Measurements from ENCODE around the gene MC1R. TPM values are rescaled to one million over a fixed set of nuclear protein-coding genes. Genes with fewer than 3 reads are reported as not detected.
"Not testable (repeated sequence)": the region's sequence is repeated elsewhere in the genome, so short reads cannot be mapped to it uniquely, and the experiment has no call there.

The MC1R gene
- total and polyA plus RNA-seq, 2 experiments from 2014 or later, result 0.74 to 4.3 TPM

GRCh38 chr16:89965447-89966225 is 47.0 kb downstream of the MC1R start:
- Histone ChIP-seq H3K4me3 (no peak overlapping the region), H3K4me1 (ENCODE audit: insufficient read depth) (no peaks in the 10 kb centered on the region)
- no peak for ATAC-seq

GRCh38 chr16:89966756-89967155 is 48.1 kb downstream of the MC1R start:
- peaks cover 20% of the 10 kb centered on the region for H3K27me3 Mint-ChIP-seq (ENCODE audit: insufficient read depth, low read depth, poor library complexity)
- H3K4me2 ChIP-seq, result no peak overlapping the region
- H3K27ac Mint-ChIP-seq, result no peak overlapping the region

More at GRCh38 chr16:89965447-89966225, 47.0 kb downstream of the MC1R start:
- TF ChIP-seq STAT1 (IDR thresholded peaks at IDR 0.05; ENCODE audit: unreplicated experiment) (no peak), CREB1 (CRISPR knock-in tag; IDR thresholded peaks at IDR 0.05; ENCODE audit: low read depth) (no peak), EZH2 (IDR thresholded peaks at IDR 0.05; ENCODE audit: low read depth, unreplicated experiment) (no peak), NANOG (IDR thresholded peaks at IDR 0.05; ENCODE audit: borderline replicate concordance) (no peak), ZNF331 (CRISPR knock-in tag; IDR thresholded peaks at IDR 0.05; ENCODE audit: low read depth) (no peak), POLR2AphosphoS5 (IDR thresholded peaks at IDR 0.05; ENCODE audit: low read depth) (no peak)
- Mint-ChIP-seq H3K27me3 (ENCODE audit: insufficient read depth, low read depth, poor library complexity) (peaks cover 12% of the 10 kb centered on the region), H3K4me1 (no peaks in the 10 kb centered on the region; the same call in 2 of the 3 replicates), H3K9me3 (peaks cover 16% of the 10 kb centered on the region; the same call in 2 of the 3 replicates), H3K27ac (no peak overlapping the region; the same call in 1 of the 2 replicates), H3K36me3 (ENCODE audit: low read depth) (peaks cover 20% of the 10 kb centered on the region), H3K4me3 (no peak overlapping the region)
- Histone ChIP-seq H3K9me2 (ENCODE audit: insufficient read depth) (no peaks in the 10 kb centered on the region), H4K20me1 (replicated peaks; ENCODE audit: insufficient read depth) (peaks cover 3% of the 10 kb centered on the region; the same call in 1 of the 2 replicates), H3F3A (replicated peaks; ENCODE audit: low read depth) (peaks cover 3% of the 10 kb centered on the region; the same call in 1 of the 2 replicates), H3K79me2 (replicated peaks; ENCODE audit: insufficient read depth) (peaks cover 6% of the 10 kb centered on the region), H3K27me3 (ENCODE audit: insufficient read depth) (no peaks in the 10 kb centered on the region), H3K36me3 (ENCODE audit: insufficient read depth) (no peaks in the 10 kb centered on the region), H3K27ac (ENCODE audit: low read depth) (no peak overlapping the region), H2AFZ (no peak overlapping the region), H3K4me2 (no peak overlapping the region)
- DNase-seq (ENCODE audit: low spot score), result no peak

DNA sequence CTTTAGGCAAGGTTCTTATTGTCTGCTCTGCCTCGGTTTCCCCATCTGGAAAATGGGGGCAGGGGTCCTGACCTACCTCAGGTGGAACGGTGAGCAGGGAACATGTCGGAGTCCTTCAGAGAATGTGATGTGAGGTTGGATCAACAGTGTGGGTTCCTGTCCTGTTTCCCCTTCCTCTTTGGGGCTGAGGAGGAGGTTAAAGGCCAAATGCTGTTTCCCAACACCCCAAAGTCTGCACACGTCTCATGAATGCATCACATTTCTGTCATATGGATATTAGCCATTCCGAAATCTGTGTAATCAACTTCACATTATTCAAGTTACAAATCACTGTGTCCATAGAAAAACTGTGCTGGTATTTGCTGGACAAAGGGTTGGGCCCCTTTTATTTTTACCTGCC is 48.8 kb downstream of the MC1R start:
- not testable (repeated sequence) for H3F3A ChIP-seq (replicated peaks; ENCODE audit: low read depth); H3K9me2 ChIP-seq (ENCODE audit: insufficient read depth); H3K4me2 ChIP-seq; H3K4me3 ChIP-seq; H3K4me1 ChIP-seq (ENCODE audit: insufficient read depth); H3K4me3 Mint-ChIP-seq; H3K27ac ChIP-seq (ENCODE audit: low read depth); H2AFZ ChIP-seq; H4K20me1 ChIP-seq (replicated peaks; ENCODE audit: insufficient read depth); H3K36me3 ChIP-seq (ENCODE audit: insufficient read depth); ATAC-seq; H3K4me1 Mint-ChIP-seq; DNase-seq (ENCODE audit: low spot score); H3K27me3 ChIP-seq (ENCODE audit: insufficient read depth); H3K27ac Mint-ChIP-seq
- Mint-ChIP-seq H3K27me3 (ENCODE audit: insufficient read depth, low read depth, poor library complexity) (peaks cover 24% of the 10 kb centered on the region), H3K9me3 (peaks cover 33% of the 10 kb centered on the region), H3K36me3 (ENCODE audit: low read depth) (peaks cover 36% of the 10 kb centered on the region)
- peaks cover 17% of the 10 kb centered on the region for H3K79me2 ChIP-seq (replicated peaks; ENCODE audit: insufficient read depth)

More at GRCh38 chr16:89966756-89967155, 48.1 kb downstream of the MC1R start:
- H3K36me3 Mint-ChIP-seq (ENCODE audit: low read depth), result peaks cover 31% of the 10 kb centered on the region
- H3K79me2 ChIP-seq (replicated peaks; ENCODE audit: insufficient read depth), result peaks cover 17% of the 10 kb centered on the region
- no peaks in the 10 kb centered on the region for H3K4me1 ChIP-seq (ENCODE audit: insufficient read depth)
- ATAC-seq, result no peak
- no peak overlapping the region for H3K27ac ChIP-seq (ENCODE audit: low read depth)
- H2AFZ ChIP-seq, result no peak overlapping the region
- no peak overlapping the region for H3K4me3 Mint-ChIP-seq
- H3F3A ChIP-seq (replicated peaks; ENCODE audit: low read depth), result peaks cover 10% of the 10 kb centered on the region; the same call in 1 of the 2 replicates
- H3K27me3 ChIP-seq (ENCODE audit: insufficient read depth), result no peaks in the 10 kb centered on the region
- no peaks in the 10 kb centered on the region for H3K9me2 ChIP-seq (ENCODE audit: insufficient read depth)
- no peak for DNase-seq (ENCODE audit: low spot score)
- H3K4me3 ChIP-seq, result no peak overlapping the region
- H4K20me1 ChIP-seq (replicated peaks; ENCODE audit: insufficient read depth), result peaks cover 3% of the 10 kb centered on the region; the same call in 1 of the 2 replicates
- H3K9me3 Mint-ChIP-seq, result peaks cover 27% of the 10 kb centered on the region
- H3K36me3 ChIP-seq (ENCODE audit: insufficient read depth), result no peaks in the 10 kb centered on the region
- no peak for TF ChIP-seq STAT1 (IDR thresholded peaks at IDR 0.05; ENCODE audit: unreplicated experiment)
- TF ChIP-seq, protein P1, sequence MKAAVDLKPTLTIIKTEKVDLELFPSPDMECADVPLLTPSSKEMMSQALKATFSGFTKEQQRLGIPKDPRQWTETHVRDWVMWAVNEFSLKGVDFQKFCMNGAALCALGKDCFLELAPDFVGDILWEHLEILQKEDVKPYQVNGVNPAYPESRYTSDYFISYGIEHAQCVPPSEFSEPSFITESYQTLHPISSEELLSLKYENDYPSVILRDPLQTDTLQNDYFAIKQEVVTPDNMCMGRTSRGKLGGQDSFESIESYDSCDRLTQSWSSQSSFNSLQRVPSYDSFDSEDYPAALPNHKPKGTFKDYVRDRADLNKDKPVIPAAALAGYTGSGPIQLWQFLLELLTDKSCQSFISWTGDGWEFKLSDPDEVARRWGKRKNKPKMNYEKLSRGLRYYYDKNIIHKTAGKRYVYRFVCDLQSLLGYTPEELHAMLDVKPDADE (IDR thresholded peaks at IDR 0.05), result no peak
- TF ChIP-seq POLR2AphosphoS5 (IDR thresholded peaks at IDR 0.05; ENCODE audit: low read depth), result no peak
- TF ChIP-seq ZNF114 (CRISPR knock-in tag; IDR thresholded peaks at IDR 0.05), result no peak
- no peak for TF ChIP-seq ZNF331 (CRISPR knock-in tag; IDR thresholded peaks at IDR 0.05; ENCODE audit: low read depth)
- no peak for TF ChIP-seq NANOG (IDR thresholded peaks at IDR 0.05; ENCODE audit: borderline replicate concordance)
- TF ChIP-seq EZH2 (IDR thresholded peaks at IDR 0.05; ENCODE audit: low read depth, unreplicated experiment), result no peak
- no peak for TF ChIP-seq REST (IDR thresholded peaks at IDR 0.05; ENCODE audit: unreplicated experiment)
- peaks cover 5% of the 10 kb centered on the region for H3K4me1 Mint-ChIP-seq

DNA sequence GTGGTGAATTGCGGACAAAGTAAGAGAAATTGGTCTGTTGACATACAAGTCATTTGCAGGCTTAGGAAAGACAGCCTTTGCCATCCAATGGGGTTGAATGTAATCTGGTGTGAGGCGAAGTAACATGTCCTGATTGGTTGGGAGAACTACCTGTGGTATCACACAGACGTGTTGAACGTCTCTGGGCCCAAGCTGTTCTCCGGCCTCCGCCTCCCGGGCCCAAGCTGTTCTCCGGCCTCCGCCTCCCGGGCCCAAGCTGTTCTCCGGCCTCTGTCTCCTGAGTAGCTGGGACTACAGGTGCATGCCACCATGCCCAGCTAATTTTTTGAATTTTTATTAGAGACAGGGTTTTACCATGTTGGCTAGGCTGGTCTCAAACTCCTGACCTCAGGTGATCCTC is 49.4 kb downstream of the MC1R start:
- not testable (repeated sequence) for DNase-seq (ENCODE audit: low spot score); H3K9me2 ChIP-seq (ENCODE audit: insufficient read depth); H2AFZ ChIP-seq; H3K4me2 ChIP-seq; H3K4me3 ChIP-seq; H3K4me3 Mint-ChIP-seq; H3K27me3 ChIP-seq (ENCODE audit: insufficient read depth); H3K4me1 Mint-ChIP-seq; H3K4me1 ChIP-seq (ENCODE audit: insufficient read depth); H3K27ac Mint-ChIP-seq; H3K36me3 ChIP-seq (ENCODE audit: insufficient read depth); ATAC-seq; H4K20me1 ChIP-seq (replicated peaks; ENCODE audit: insufficient read depth); H3F3A ChIP-seq (replicated peaks; ENCODE audit: low read depth); H3K27ac ChIP-seq (ENCODE audit: low read depth)
- H3K79me2 ChIP-seq (replicated peaks; ENCODE audit: insufficient read depth), result peaks cover 19% of the 10 kb centered on the region
- peaks cover 33% of the 10 kb centered on the region for H3K9me3 Mint-ChIP-seq
- H3K27me3 Mint-ChIP-seq (ENCODE audit: insufficient read depth, low read depth, poor library complexity), result peaks cover 27% of the 10 kb centered on the region
- peaks cover 36% of the 10 kb centered on the region for H3K36me3 Mint-ChIP-seq (ENCODE audit: low read depth)

Data from GM23338 (cell line).